HG03064 (cell line): Measurements from ENCODE around the gene TOE1.
"Not testable (repeated sequence)": the region's sequence is repeated elsewhere in the genome, so short reads cannot be mapped to it uniquely, and the experiment has no call there.

ENCODE experiments used
- ATAC-seq: cut with Tn5 transposase; IDR thresholded peaks from one replicate; pipeline ENCODE4 v1.9.1; 2021; ENCODE audit warnings: low read depth; ENCODE audit not compliant: unreplicated experiment

The TOE1 gene

GRCh38 chr1:45354838-45355237 lies 14.9 kb downstream of the TOE1 start:
- no peak for ATAC-seq

- no peak for ATAC-seq
Observed at GRCh38 chr1:45355683-45356082, 15.7 kb downstream of the TOE1 start.

- no peak for ATAC-seq
Observed at GRCh38 chr1:45356186-45356585, 16.2 kb downstream of the TOE1 start.

- ATAC-seq: no peak
Observed at GRCh38 chr1:45359882-45360513, 20.0 kb downstream of the TOE1 start.

- ATAC-seq: not testable (repeated sequence)
Observed at GRCh38 chr1:45360981-45361380, 21.0 kb downstream of the TOE1 start.

GRCh38 chr1:45364294-45364693 lies 24.3 kb downstream of the TOE1 start:
- no peak for ATAC-seq

- ATAC-seq: no peak
Observed at GRCh38 chr1:45365051-45365450, 25.1 kb downstream of the TOE1 start.

GRCh38 chr1:45370575-45370974 lies 30.6 kb downstream of the TOE1 start:
- peak; percentile 65 for ATAC-seq

GRCh38 chr1:45373573-45373972 lies 33.6 kb downstream of the TOE1 start:
- ATAC-seq: no peak

GRCh38 chr1:45375104-45376090 lies 35.4 kb downstream of the TOE1 start:
- ATAC-seq: no peak

- no peak for ATAC-seq
Observed at GRCh38 chr1:45378184-45378583, 38.2 kb downstream of the TOE1 start.

- no peak for ATAC-seq
Observed at GRCh38 chr1:45379524-45379923, 39.6 kb downstream of the TOE1 start.

- no peak for ATAC-seq
Observed at GRCh38 chr1:45380125-45380524, 40.2 kb downstream of the TOE1 start.

GRCh38 chr1:45380730-45381129 lies 40.8 kb downstream of the TOE1 start:
- ATAC-seq: no peak

- ATAC-seq: no peak
Observed at GRCh38 chr1:45381243-45381642, 41.3 kb downstream of the TOE1 start.

- ATAC-seq: no peak
Observed at GRCh38 chr1:45383191-45383590, 43.2 kb downstream of the TOE1 start.

GRCh38 chr1:45384213-45384612 lies 44.2 kb downstream of the TOE1 start:
- not testable (repeated sequence) for ATAC-seq

- no peak for ATAC-seq
Observed at GRCh38 chr1:45385302-45385701, 45.3 kb downstream of the TOE1 start.

- no peak for ATAC-seq
Observed at GRCh38 chr1:45386219-45386618, 46.2 kb downstream of the TOE1 start.
